HS-27A (cell line): ENCODE results near the gene MBLAC1.
A peak's percentile ranks its signal among the peaks of the same experiment; 100 is the strongest.

Experiments
- DNase-seq: peaks from one replicate; pipeline ENCODE4 v3.0.0-alpha.2; 2012; ENCODE audit warnings: low read depth, missing footprints

MBLAC1 gene

GRCh38 chr7:100126931-100127865, at the start of gene MBLAC1:
Gene MBLAC1 (plus strand): TSS chr7:100126967. CDS start chr7:100127396, 429 bp downstream.
- DNase-seq: peak; percentile 63

GRCh38 chr7:100077205-100077604, 49.6 kb upstream of the MBLAC1 start:
- DNase-seq: no peak

- no peak for DNase-seq
Observed at GRCh38 chr7:100079024-100079560, 47.7 kb upstream of the MBLAC1 start.

- DNase-seq: no peak
Observed at GRCh38 chr7:100080907-100081534, 45.7 kb upstream of the MBLAC1 start.

- peak; percentile 88 for DNase-seq
Observed at GRCh38 chr7:100081535-100082102, 45.1 kb upstream of the MBLAC1 start, which contains the start of gene ZNF3. Gene ZNF3 (minus strand): TSS chr7:100081723. CDS start chr7:100077357, 4,366 bp downstream.

GRCh38 chr7:100082978-100083377, 43.8 kb upstream of the MBLAC1 start:
- DNase-seq: no peak

- no peak for DNase-seq
Observed at GRCh38 chr7:100085515-100085914, 41.3 kb upstream of the MBLAC1 start.

- peak; percentile 77 for DNase-seq
Observed at GRCh38 chr7:100087055-100087750, 39.6 kb upstream of the MBLAC1 start.

- DNase-seq: no peak
Observed at GRCh38 chr7:100088095-100088620, 38.6 kb upstream of the MBLAC1 start.

GRCh38 chr7:100088621-100089457, 37.9 kb upstream of the MBLAC1 start, which contains the start of gene COPS6:
Gene COPS6 (plus strand): TSS chr7:100088969. CDS start chr7:100088991, 22 bp downstream.
- no peak for DNase-seq

GRCh38 chr7:100089458-100090196, 37.1 kb upstream of the MBLAC1 start:
- DNase-seq: no peak

- DNase-seq: no peak
Observed at GRCh38 chr7:100090527-100091410, 36.0 kb upstream of the MBLAC1 start.

- no peak for DNase-seq
Observed at GRCh38 chr7:100091411-100092181, 35.2 kb upstream of the MBLAC1 start.

- no peak for DNase-seq
Observed at GRCh38 chr7:100093054-100093453, 33.7 kb upstream of the MBLAC1 start.

GRCh38 chr7:100093498-100093897, 33.3 kb upstream of the MBLAC1 start:
- no peak for DNase-seq

GRCh38 chr7:100093925-100094486, 32.8 kb upstream of the MBLAC1 start:
- DNase-seq: no peak

GRCh38 chr7:100095289-100095688, 31.5 kb upstream of the MBLAC1 start:
- no peak for DNase-seq

GRCh38 chr7:100095704-100096103, 31.1 kb upstream of the MBLAC1 start:
- DNase-seq: no peak
